ENCODE results near the gene DHPS.
A peak's percentile ranks its signal among the peaks of the same experiment; 100 is the strongest.

Gene DHPS

DNA sequence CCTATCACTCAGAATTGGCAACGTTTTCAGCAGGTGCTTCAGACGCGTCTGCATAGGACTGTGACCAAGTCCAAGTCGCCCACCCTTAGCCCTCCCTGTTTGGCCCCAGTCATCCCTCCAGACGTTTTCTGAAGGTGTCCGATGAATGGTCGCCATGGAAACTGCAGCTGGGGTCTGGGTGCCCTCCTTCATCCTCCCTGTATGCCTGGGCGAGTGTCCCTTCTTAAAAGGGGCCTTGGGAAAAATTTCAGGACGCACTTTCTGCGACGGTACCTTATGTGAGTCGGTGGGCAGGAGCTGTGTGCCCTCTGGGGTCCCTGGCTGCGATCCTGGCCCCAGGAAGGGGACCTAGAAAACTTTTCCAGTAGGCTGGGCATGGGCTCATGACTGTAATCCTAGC, 40.2 kb downstream of the DHPS start:
- no peak for DNase-seq

DNA sequence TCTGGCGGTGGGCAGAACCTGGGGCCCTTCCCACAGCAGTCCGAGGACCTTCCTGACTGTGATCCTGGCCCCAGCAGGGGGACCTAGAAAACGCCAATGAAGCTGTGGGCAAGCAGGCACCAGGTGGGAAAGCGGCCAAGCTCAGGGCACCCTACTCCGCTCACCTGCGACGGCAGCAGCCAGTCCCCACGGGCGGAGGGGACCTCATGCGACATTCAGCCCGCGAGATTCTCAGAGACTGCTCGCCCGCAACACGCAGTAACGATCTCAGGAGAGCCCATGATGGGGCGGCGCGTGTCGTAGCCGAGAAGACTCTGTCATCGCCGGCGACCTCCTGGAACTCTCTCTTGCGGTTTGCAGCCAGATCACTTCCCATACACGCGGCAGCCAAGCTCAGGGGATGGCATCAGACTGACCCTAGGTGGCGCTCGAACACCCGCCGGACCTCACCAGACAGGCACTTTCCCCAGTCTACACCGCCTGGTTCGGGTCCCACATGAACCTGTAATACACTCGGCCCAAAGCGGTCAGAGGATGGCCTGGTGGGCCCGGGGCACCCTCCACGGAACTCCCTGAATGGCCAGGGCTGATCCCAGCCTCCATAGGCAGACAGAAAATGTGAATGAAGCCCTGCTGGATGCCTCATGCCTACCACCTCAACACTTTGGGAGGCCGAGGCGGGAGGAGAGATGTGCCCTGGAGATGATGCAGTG, 41.6 kb downstream of the DHPS start:
- DNase-seq: peak in 1 of 2 experiments; percentile 8

DNA sequence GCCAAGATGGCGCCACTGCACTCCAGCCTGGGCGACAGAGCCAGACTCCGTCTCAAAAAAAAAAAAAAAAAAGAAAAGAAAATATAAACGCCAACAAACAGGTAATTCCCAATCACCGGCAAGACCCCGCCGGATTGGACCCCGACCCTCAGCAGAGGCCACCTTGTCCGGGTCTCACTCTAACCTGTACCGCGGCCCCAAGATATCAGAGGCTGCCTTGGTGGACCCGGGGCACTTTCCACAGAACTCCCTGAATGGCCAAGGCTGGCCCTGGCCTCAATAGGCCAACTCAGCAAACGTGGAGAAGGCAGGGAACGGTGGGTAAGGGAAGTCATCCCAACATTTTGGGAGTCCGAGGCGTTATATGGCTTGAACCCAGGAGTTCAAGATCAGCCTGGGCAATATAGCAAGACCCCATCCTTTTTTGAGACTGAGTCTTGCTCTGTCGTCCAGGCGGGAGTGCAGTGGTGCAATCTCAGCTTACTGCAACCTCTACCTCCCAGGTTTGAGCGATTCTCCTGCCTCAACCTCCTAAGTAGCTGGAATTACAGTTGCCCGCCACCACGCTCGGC, 43.0 kb downstream of the DHPS start:
- DNase-seq: no peak

DNA sequence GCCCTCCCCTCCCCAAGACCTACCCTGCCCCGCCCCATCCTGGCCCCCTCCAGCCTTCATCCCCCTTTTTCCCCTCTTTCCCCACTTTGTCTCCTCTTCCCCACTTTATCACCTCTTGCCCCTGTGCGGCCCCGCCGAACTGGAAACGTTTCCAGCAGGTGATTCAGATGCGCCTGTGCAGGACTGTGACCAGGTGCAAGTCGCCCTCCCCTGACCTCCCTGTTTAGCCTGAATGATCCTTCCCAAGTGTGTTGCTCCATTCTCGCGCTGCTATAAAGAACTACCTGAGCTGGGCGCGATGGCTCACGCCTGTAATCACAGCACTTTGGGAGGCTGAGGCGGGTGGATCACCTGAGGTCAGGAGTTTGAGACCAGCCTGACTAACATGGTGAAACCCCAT, 45.0 kb downstream of the DHPS start:
- no peak for DNase-seq

DNA sequence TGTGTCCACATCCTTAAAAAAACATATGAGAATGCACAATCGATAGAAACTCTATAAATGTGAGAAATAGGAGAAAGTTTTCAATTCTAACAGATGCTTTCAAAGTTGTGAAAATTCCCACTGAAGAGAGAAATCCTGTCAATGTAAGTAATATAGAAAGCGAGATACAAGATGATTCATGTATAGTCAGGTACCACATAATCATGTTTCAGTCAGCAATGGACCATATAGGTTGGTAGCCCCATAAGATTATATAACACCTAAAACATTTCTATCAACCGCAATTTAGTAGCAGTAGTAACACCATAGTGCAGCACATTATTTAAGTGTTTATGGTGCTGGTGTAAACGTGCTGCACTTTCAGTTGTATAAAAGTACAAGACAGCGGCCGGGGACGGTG, 52.5 kb downstream of the DHPS start:
- DNase-seq: no peak

DNA sequence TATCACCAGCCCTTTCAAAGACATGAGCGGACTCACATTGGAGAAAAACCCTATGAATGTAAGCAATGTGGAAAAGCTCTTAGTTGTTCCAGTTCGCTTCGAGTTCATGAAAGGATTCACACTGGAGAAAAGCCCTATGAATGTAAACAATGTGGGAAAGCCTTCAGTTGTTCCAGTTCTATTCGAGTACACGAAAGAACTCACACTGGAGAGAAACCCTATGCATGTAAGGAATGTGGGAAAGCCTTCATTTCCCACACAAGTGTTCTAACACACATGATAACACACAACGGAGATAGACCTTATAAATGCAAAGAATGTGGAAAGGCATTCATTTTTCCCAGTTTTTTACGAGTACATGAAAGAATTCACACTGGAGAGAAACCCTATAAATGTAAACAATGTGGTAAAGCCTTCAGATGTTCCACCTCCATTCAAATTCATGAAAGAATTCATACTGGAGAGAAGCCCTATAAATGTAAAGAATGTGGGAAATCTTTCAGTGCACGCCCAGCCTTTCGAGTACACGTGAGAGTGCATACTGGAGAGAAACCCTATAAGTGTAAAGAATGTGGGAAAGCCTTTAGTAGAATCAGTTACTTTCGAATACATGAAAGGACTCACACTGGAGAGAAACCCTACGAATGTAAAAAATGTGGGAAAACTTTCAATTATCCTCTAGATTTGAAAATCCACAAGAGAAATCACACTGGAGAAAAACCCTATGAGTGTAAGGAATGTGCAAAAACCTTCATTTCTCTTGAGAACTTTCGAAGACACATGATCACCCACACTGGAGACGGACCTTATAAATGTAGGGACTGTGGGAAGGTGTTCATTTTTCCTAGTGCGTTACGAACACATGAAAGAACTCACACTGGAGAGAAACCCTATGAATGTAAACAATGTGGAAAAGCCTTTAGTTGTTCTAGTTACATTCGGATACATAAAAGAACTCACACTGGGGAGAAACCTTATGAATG, 53.3 kb downstream of the DHPS start:
- DNase-seq: no peak

DNA sequence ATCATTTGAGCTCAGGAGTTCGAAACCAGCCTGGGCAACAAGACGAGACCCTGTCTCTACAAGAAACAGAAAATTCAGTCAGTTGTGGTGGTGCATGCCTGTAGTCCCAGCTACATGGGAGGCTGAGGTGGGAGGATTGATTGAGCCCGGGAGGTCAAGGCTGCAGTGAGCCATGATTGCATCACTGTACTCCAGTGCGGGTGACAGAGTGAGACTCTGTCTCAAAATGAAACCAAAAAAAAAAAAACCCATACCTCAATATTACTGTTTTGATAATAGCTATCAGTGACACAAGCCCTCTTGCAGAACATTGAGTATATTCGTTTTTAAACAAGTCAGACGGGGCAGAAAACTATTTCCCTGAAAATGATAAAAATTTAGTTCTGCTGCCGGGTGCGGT, 54.7 kb downstream of the DHPS start:
- no peak for DNase-seq

Measured in cerebellar nuclear complex (tissue), 1 donor.